Activated CD8-positive, alpha-beta T cell treated with anti-CD3 and anti-CD28 coated beads for 36 hours (primary cell): ENCODE results near the gene GMEB1. TPM values are rescaled to one million over a fixed set of nuclear protein-coding genes. Genes with fewer than 3 reads are reported as not detected.
"Not testable (repeated sequence)": the region's sequence is repeated elsewhere in the genome, so short reads cannot be mapped to it uniquely, and the experiment has no call there.

Source experiments
- ATAC-seq: fragments of 200-7000 bp; cut with Tn5 transposase; one replicate; pipeline ENCODE4 v1.10.0; 2021; ENCODE audit warnings: mild to moderate bottlenecking, moderate library complexity
- CTCF ChIA-PET: fragments of 350-600 bp; sonication (Branson Sonifier 250); formaldehyde crosslinking; loops from one replicate; lab custom pipeline; 2021; ENCODE audit warnings: antibody characterized with exemption; lab: Charles Lee
- POLR2A ChIA-PET: fragments of 350-600 bp; sonication (Branson Sonifier 250); formaldehyde crosslinking; loops from one replicate; lab custom pipeline; 2021; ENCODE audit warnings: antibody characterized with exemption; lab: Charles Lee
- DNase-seq: peaks from one replicate; pipeline ENCODE4 v3.0.0-alpha.2; 2020
- H3K27ac Mint-ChIP-seq: one replicate; pipeline ENCODE4 v1.8.0; 2021; ENCODE audit warnings: mild to moderate bottlenecking, mixed read lengths
- H3K27me3 Mint-ChIP-seq: one replicate; pipeline ENCODE4 v1.8.0; 2021; ENCODE audit warnings: mixed read lengths
- H3K36me3 Mint-ChIP-seq: one replicate; pipeline ENCODE4 v1.8.0; 2021; ENCODE audit warnings: low read depth, mixed read lengths
- H3K4me1 Mint-ChIP-seq: one replicate; pipeline ENCODE4 v1.8.0; 2021; ENCODE audit warnings: low read depth, mixed read lengths
- H3K4me3 Mint-ChIP-seq: one replicate; pipeline ENCODE4 v1.8.0; 2021; ENCODE audit warnings: mild to moderate bottlenecking, moderate library complexity, mixed read lengths
- H3K9me3 Mint-ChIP-seq: one replicate; pipeline ENCODE4 v1.8.0; 2021; ENCODE audit warnings: mixed read lengths
- intact Hi-C: fragments of 100-400 bp; cut with micrococcal nuclease; formaldehyde crosslinking; loops from one replicate; pipeline ENCODE4 v1.10.0; 2022
- total RNA-seq, 2 experiments: library from RNA; stranded (reverse); gene quantifications; one replicate each; pipeline ENCODE4 v1.2.3, GENCODE V29; 2021
- TF ChIP-seq, protein P1 (sequence below): fragments of 200-600 bp; IDR thresholded peaks from one replicate; pipeline ENCODE4 v1.8.0; 2022; ENCODE audit warnings: antibody characterized with exemption, mild to moderate bottlenecking

Gene GMEB1
- total RNA-seq, 2 experiments from 2014 or later: 22.0 to 23.3 TPM

DNA sequence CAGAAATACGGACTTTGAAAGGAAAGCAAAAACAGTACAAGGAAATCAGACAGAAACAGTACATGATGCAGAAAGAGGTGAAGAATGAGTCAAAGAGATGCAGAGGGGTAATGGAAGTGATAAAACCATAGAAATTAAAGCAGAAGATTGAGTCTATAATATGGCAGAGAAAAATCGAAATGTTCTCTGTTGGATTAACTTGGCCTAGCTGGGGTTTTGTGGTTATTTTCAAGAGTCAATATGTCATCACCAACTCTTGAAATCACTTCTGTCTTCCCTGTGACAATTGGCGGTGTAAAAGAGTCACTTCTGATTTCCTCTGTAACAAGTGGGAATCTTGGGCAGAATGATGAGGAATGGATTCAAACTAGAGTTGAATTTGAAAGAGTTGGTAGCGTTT, 75.6 kb downstream of the GMEB1 start:
- intact Hi-C loops: no loop called here
- Mint-ChIP-seq H3K27ac (peak overlapping the region; percentile 79), H3K9me3 (no peaks in the 10 kb centered on the region), H3K4me3 (peak overlapping the region; percentile 30), H3K36me3 (peaks cover 74% of the 10 kb centered on the region), H3K27me3 (no peaks in the 10 kb centered on the region), H3K4me1 (peaks cover 69% of the 10 kb centered on the region)
- ChIA-PET POLR2A (interaction anchor here (2.3 to 3.3 kb wide), 2 partner anchors 8 to 163 kb away, joined by 8 to 18 read pairs; partner anchors contain the start of gene YTHDF2), CTCF (interaction anchor here (0.9 kb wide), 1 partner anchor 13 kb away, joined by 3 read pairs; no protein-coding TSS in a partner anchor)
- DNase-seq (no peak), ATAC-seq (peak; percentile 72)
- TF ChIP-seq, protein P1, sequence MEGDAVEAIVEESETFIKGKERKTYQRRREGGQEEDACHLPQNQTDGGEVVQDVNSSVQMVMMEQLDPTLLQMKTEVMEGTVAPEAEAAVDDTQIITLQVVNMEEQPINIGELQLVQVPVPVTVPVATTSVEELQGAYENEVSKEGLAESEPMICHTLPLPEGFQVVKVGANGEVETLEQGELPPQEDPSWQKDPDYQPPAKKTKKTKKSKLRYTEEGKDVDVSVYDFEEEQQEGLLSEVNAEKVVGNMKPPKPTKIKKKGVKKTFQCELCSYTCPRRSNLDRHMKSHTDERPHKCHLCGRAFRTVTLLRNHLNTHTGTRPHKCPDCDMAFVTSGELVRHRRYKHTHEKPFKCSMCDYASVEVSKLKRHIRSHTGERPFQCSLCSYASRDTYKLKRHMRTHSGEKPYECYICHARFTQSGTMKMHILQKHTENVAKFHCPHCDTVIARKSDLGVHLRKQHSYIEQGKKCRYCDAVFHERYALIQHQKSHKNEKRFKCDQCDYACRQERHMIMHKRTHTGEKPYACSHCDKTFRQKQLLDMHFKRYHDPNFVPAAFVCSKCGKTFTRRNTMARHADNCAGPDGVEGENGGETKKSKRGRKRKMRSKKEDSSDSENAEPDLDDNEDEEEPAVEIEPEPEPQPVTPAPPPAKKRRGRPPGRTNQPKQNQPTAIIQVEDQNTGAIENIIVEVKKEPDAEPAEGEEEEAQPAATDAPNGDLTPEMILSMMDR: no peak

GRCh38 chr1:28745653-28746173, 77.1 kb downstream of the GMEB1 start:
- Mint-ChIP-seq H3K27ac (no peak overlapping the region), H3K36me3 (peaks cover 73% of the 10 kb centered on the region), H3K27me3 (no peaks in the 10 kb centered on the region), H3K4me1 (peaks cover 71% of the 10 kb centered on the region), H3K9me3 (no peaks in the 10 kb centered on the region), H3K4me3 (no peak overlapping the region)
- intact Hi-C loops: no loop called here
- TF ChIP-seq, protein P1: no peak
- CTCF ChIA-PET: interaction anchor here (0.8 kb wide), 1 partner anchor 10 kb away, joined by 3 read pairs; no protein-coding TSS in a partner anchor
- no peak for DNase-seq
- ATAC-seq: no peak
- POLR2A ChIA-PET: interaction anchor here (0.7 to 3.3 kb wide), 7 partner anchors 9 to 164 kb away, joined by 3 to 18 read pairs (median 3); partner anchors contain the start of gene YTHDF2

- CTCF ChIA-PET: interaction anchor here (1.2 to 1.4 kb wide), 4 partner anchors 11 to 127 kb away, joined by 3 to 4 read pairs (median 4); no protein-coding TSS in a partner anchor
- intact Hi-C loops: no loop called here
- no peak for DNase-seq
- TF ChIP-seq, protein P1: no peak
- peak overlapping the region; percentile 36 for H3K27ac Mint-ChIP-seq
- ATAC-seq: no peak
- peaks cover 49% of the 10 kb centered on the region for H3K4me1 Mint-ChIP-seq
- POLR2A ChIA-PET: no interaction called here
- H3K9me3 Mint-ChIP-seq: no peaks in the 10 kb centered on the region
- peaks cover 43% of the 10 kb centered on the region for H3K36me3 Mint-ChIP-seq
- no peak overlapping the region for H3K4me3 Mint-ChIP-seq
- H3K27me3 Mint-ChIP-seq: no peaks in the 10 kb centered on the region
These were observed 81.7 kb downstream of the GMEB1 start for GRCh38 chr1:28750330-28750729.

- DNase-seq, H3K4me3 Mint-ChIP-seq, H3K27ac Mint-ChIP-seq, ATAC-seq, H3K9me3 Mint-ChIP-seq, H3K27me3 Mint-ChIP-seq, intact Hi-C loops: not testable (repeated sequence)
- Mint-ChIP-seq H3K36me3 (peaks cover 41% of the 10 kb centered on the region), H3K4me1 (peaks cover 49% of the 10 kb centered on the region)
- ChIA-PET POLR2A (interaction anchor here (0.6 to 1.5 kb wide), 4 partner anchors 11 to 613 kb away, joined by 3 to 4 read pairs (median 4); partner anchors contain the start of genes RNU11 and YTHDF2), CTCF (interaction anchor here (1.2 to 1.4 kb wide), 4 partner anchors 11 to 126 kb away, joined by 3 to 4 read pairs (median 4); no protein-coding TSS in a partner anchor)
These were observed 82.2 kb downstream of the GMEB1 start for GRCh38 chr1:28750771-28751294.

- Mint-ChIP-seq H3K9me3 (no peaks in the 10 kb centered on the region), H3K27ac (no peak overlapping the region), H3K27me3 (no peaks in the 10 kb centered on the region), H3K4me3 (no peak overlapping the region), H3K36me3 (peaks cover 36% of the 10 kb centered on the region), H3K4me1 (peaks cover 44% of the 10 kb centered on the region)
- no peak for DNase-seq
- CTCF ChIA-PET: interaction anchor here (1.2 to 1.8 kb wide), 4 partner anchors 12 to 125 kb away, joined by 3 to 6 read pairs (median 4); partner anchors contain the start of gene YTHDF2
- ATAC-seq: no peak
- intact Hi-C loops: no loop called here
- POLR2A ChIA-PET: interaction anchor here (0.6 to 1.5 kb wide), 7 partner anchors 9 to 612 kb away, joined by 3 to 5 read pairs (median 4); partner anchors contain the start of genes GMEB1, RNU11 and YTHDF2
- TF ChIP-seq, protein P1: no peak
These were observed 82.9 kb downstream of the GMEB1 start for GRCh38 chr1:28751315-28752060.
